ENCODE results near the gene ZNF862.

Gene ZNF862

DNA sequence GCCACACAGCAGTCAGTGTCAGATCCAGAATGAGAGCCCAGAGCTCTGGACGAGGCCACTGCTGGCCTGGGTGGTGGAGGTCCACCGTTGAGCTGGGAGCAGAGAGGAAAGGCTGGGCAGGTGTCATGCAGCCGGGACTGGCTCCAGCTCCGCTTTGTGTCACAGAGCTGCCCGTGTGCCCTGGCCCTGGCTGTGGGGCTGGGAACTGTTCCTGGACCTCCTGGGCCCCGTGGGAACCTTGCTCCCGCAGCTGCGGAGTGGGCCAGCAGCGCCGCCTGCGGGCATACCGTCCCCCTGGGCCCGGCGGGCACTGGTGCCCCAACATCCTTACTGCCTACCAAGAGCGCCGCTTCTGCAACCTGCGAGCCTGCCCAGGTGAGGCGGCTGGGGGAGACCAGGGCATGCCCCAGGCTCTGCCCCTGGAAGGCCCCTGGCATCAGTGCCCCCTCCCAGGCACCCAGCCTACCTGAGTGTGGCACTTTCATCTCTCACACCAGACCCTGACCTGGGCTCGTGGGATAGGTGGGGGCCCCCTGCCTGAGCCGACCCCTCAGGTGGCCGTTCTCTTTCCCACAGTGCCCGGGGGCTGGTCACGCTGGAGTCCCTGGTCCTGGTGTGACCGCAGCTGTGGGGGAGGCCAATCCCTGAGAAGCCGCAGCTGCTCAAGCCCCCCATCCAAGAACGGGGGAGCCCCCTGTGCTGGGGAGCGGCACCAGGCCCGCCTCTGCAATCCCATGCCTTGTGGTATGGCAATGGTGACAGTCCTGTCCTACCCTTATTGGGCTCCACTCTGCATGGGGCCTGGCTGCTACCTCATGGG lies 18.8 kb upstream of the ZNF862 start:
- TF ChIP-seq, protein P1, sequence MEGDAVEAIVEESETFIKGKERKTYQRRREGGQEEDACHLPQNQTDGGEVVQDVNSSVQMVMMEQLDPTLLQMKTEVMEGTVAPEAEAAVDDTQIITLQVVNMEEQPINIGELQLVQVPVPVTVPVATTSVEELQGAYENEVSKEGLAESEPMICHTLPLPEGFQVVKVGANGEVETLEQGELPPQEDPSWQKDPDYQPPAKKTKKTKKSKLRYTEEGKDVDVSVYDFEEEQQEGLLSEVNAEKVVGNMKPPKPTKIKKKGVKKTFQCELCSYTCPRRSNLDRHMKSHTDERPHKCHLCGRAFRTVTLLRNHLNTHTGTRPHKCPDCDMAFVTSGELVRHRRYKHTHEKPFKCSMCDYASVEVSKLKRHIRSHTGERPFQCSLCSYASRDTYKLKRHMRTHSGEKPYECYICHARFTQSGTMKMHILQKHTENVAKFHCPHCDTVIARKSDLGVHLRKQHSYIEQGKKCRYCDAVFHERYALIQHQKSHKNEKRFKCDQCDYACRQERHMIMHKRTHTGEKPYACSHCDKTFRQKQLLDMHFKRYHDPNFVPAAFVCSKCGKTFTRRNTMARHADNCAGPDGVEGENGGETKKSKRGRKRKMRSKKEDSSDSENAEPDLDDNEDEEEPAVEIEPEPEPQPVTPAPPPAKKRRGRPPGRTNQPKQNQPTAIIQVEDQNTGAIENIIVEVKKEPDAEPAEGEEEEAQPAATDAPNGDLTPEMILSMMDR (IDR thresholded peaks at IDR 0.05; ENCODE audit: insufficient read depth, low read depth, low read length, missing control alignments), result no peak
- no peak for DNase-seq (ENCODE audit: low read depth)
- no peak overlapping the region for H3K4me3 ChIP-seq (ENCODE audit: low read length)

DNA sequence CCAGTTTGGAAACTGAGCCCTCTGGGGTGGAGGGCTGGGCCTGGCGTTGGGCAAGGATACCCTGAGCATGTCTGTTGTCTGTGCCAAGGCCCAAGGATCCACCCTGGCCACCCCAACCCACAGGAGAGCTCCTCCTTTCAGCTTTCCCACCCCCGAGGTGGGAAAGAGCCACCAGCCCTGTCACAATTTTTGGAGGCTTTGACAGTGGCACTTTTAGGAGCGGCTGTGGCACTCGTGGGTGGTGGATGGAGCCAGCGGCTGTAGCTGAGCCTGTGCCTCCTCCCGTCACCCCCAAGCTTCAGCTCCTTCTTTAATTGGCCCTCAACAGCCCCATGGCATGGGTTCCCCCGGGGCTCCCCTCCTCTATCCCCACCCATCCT lies 18.2 kb upstream of the ZNF862 start:
- H3K4me3 ChIP-seq (ENCODE audit: low read length), result no peak overlapping the region
- DNase-seq (ENCODE audit: low read depth), result no peak
- TF ChIP-seq, protein P1 (IDR thresholded peaks at IDR 0.05; ENCODE audit: insufficient read depth, low read depth, low read length, missing control alignments), result no peak

DNA sequence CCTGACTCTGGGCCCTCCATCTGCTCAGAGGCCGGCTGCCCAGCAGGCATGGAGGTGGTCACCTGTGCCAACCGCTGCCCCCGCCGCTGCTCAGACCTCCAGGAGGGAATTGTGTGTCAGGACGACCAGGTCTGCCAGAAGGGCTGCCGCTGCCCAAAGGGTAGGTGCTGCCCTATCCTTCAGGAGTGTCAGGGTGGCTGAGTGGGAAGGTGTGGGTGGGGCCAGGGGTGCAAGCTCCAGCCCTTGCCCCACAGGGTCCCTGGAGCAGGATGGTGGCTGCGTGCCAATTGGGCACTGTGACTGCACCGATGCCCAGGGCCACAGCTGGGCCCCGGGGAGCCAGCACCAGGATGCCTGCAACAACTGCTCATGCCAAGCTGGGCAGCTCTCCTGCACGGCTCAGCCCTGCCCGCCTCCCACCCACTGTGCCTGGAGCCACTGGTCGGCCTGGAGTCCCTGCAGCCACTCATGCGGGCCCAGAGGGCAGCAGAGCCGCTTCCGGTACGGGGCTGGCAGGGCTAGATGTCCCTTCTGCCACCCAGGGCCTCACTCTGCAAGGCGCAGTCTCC lies 17.5 kb upstream of the ZNF862 start:
- no peak for DNase-seq (ENCODE audit: low read depth)
- H3K4me3 ChIP-seq (ENCODE audit: low read length), result no peak overlapping the region
- TF ChIP-seq, protein P1 (IDR thresholded peaks at IDR 0.05; ENCODE audit: insufficient read depth, low read depth, low read length, missing control alignments), result no peak

DNA sequence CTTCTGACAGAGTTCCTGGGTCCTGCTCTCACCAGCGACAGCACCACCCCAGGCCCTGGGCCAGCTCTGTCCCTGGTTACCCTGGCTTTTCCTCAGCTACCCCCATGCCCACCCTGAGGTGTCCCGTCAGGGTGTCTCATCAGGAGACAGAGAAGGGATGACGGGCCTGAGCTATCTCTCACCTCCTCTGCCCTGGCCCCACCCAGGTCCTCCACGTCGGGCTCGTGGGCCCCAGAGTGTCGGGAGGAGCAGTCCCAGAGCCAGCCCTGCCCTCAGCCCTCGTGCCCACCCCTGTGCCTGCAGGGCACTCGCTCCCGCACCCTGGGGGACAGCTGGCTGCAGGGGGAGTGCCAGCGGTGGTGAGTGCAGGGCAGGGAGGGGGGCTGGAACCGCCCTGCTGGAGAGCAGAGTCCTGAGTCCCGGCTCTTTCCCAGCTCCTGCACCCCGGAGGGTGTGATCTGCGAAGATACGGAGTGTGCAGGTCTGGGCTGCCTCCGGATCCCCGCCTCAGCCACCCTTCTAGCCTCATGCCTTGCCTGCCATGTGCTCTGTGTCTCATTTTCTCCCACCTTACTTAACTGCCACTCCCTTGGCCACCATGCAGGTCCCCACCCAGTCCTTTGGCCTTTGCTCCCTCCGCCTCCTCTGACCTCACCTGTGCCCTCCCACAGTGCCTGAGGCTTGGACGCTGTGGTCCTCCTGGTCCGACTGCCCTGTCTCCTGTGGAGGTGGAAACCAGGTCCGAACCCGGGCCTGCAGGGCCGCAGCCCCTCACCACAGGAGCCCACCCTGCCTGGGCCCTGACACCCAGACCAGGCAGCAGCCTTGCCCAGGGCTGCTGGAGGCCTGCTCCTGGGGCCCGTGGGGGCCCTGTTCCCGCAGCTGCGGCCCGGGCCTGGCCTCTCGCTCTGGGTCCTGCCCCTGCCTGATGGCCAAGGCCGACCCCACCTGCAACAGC lies 16.7 kb upstream of the ZNF862 start:
- TF ChIP-seq, protein P1 (IDR thresholded peaks at IDR 0.05; ENCODE audit: insufficient read depth, low read depth, low read length, missing control alignments), result no peak
- no peak overlapping the region for H3K4me3 ChIP-seq (ENCODE audit: low read length)
- DNase-seq (ENCODE audit: low read depth), result no peak

DNA sequence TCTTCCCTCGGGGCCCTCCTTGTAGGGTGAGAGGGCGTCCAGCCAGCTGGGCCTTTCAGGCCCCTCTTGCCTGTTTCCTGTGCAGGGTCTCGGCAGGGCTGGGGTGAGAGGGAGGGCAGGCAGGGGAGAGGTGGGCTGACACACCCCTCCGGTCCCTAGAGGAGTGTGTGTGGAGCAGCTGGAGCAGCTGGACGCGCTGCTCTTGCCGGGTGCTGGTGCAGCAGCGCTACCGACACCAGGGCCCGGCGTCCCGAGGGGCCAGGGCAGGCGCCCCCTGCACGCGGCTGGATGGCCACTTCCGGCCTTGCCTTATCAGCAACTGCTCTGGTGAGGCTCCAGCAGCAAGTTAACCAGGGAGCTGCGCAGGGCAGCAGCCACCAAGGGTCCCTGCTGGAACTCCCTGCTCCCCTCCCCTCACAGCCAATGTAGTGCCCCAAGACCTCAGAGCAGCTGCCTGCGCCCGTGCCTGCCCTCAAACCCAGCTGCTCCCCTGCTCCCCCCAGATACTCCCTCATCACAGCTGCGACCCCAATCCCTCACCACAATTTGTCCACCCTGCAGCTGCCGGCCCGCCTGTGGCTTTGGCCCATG lies 15.7 kb upstream of the ZNF862 start:
- TF ChIP-seq, protein P1 (IDR thresholded peaks at IDR 0.05; ENCODE audit: insufficient read depth, low read depth, low read length, missing control alignments), result no peak
- DNase-seq (ENCODE audit: low read depth), result no peak
- no peak overlapping the region for H3K4me3 ChIP-seq (ENCODE audit: low read length)

DNA sequence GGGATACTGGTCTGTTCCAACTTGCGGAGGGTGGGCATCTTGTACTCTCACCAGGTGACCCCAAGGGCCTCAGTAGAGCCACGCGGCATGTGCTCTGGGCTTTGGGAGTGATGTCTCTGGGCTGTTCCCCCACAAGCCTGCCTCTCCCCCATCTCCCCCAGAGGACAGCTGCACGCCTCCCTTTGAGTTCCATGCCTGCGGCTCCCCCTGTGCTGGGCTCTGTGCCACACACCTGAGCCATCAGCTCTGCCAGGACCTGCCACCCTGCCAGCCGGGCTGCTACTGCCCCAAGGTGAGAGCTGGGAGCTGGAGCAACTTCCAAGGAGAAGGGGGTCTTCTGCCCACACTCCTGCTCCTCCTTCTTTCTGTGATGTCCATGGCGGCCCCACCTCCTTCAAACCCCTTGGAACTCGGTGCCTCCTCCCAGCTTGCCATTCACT lies 15.0 kb upstream of the ZNF862 start:
- no peak for DNase-seq (ENCODE audit: low read depth)
- no peak overlapping the region for H3K4me3 ChIP-seq (ENCODE audit: low read length)
- TF ChIP-seq, protein P1 (IDR thresholded peaks at IDR 0.05; ENCODE audit: insufficient read depth, low read depth, low read length, missing control alignments), result no peak
